ENCODE results near the gene PCDHGB5.
"Not testable (repeated sequence)": the region's sequence is repeated elsewhere in the genome, so short reads cannot be mapped to it uniquely, and the experiment has no call there.

The PCDHGB5 gene

GRCh38 chr5:141412854-141413539 is 15.2 kb downstream of the PCDHGB5 start, which contains the start of gene PCDHGA10:
PCDHGA10 (plus strand) TSS chr5:141412987; CDS start chr5:141413176, 189 bp downstream.
- peak; percentile 67 for DNase-seq (ENCODE audit: low spot score)

DNA sequence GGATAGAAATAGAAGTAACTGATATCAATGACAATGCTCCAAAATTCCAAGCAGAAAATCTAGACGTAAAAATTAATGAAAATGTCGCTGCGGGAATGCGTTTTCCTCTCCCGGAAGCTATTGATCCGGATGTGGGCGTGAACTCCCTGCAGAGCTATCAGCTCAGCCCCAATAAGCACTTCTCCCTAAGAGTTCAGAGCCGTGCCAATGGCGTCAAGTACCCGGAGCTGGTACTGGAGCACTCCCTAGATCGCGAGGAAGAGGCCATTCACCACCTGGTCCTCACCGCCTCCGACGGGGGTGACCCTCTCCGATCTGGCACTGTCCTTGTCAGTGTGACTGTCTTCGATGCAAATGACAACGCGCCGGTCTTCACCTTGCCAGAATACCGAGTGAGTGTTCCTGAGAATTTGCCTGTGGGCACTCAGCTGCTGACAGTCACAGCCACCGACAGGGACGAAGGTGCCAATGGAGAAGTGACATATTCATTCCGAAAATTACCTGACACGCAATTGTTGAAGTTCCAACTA is 15.9 kb downstream of the PCDHGB5 start:
- DNase-seq (ENCODE audit: low spot score) = no peak

GRCh38 chr5:141414548-141415274 is 17.0 kb downstream of the PCDHGB5 start:
- DNase-seq (ENCODE audit: low spot score) = not testable (repeated sequence)

GRCh38 chr5:141415275-141415618 is 17.5 kb downstream of the PCDHGB5 start:
- not testable (repeated sequence) for DNase-seq (ENCODE audit: low spot score)

- peak; percentile 67 for DNase-seq (ENCODE audit: low spot score)
Measured at GRCh38 chr5:141417494-141418172, 19.9 kb downstream of the PCDHGB5 start, which contains the start of gene PCDHGB7. PCDHGB7 (plus strand) TSS chr5:141417677; CDS start chr5:141417860, 183 bp downstream.

DNA sequence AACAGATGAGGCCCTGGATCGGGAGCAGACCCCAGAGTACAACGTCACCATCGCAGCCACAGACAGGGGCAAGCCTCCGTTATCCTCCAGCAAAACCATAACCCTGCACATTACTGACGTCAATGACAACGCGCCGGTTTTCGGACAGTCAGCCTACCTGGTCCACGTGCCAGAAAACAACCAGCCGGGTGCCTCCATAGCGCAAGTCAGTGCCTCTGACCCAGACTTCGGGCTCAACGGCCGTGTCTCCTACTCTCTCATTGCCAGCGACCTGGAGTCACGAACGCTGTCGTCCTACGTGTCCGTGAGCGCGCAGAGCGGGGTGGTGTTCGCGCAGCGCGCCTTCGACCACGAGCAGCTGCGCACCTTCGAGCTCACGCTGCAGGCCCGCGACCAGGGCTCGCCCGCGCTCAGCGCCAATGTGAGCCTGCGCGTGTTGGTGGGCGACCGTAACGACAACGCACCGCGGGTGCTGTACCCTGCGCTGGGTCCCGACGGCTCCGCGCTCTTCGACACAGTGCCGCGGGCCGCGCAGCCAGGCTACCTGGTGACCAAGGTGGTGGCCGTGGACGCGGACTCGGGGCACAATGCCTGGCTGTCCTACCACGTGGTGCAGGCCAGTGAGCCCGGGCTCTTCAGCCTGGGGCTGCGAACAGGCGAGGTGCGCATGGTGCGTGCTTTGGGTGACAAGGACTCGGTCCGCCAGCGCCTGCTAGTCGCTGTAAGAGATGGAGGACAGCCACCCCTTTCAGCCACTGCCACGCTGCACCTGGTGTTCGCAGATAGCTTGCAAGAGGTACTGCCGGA is 21.5 kb downstream of the PCDHGB5 start:
- DNase-seq (ENCODE audit: low spot score) = no peak

DNA sequence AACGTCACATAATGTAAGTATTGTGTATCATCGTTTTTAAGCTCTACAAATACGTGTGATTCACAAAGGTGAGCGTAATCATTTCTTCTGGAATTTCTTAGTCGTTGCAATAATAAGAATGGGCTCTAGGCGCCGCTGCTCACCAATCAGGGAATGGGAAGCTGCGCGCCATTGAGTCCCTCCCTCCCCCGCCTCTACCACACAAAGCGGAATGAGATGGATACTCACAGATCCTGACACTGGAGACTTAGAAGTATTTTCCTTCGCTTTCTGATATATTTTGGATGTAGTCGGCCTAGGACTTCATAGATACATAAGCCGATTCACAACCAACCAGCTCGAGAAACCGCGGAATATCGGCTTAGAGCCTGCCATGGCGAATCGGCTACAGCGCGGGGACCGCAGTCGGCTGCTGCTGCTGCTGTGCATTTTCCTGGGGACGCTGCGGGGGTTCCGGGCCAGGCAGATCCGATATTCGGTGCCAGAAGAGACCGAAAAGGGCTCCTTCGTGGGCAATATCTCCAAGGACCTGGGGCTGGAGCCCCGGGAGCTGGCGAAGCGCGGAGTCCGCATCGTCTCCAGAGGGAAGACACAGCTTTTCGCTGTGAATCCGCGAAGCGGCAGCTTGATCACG is 23.2 kb downstream of the PCDHGB5 start, which contains the start of gene PCDHGA11:
Gene PCDHGA11, plus strand, starts transcription at position 197 of the 634 bp plus-strand sequence. Its CDS starts 177 bp downstream, at position 374.
- peak; percentile 48 for DNase-seq (ENCODE audit: low spot score)

DNA sequence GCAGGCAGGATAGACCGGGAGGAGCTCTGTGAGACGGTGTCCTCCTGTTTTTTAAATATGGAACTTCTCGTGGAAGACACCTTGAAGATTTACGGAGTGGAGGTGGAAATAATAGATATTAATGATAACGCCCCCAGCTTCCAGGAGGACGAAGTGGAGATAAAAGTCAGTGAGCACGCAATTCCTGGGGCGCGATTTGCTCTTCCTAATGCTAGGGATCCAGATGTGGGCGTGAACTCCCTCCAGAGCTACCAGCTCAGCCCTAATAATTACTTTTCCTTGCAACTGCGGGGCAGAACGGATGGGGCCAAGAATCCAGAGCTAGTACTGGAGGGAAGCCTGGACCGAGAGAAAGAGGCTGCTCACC is 23.7 kb downstream of the PCDHGB5 start:
- no peak for DNase-seq (ENCODE audit: low spot score)

GRCh38 chr5:141422742-141423291 is 25.1 kb downstream of the PCDHGB5 start:
- no peak for DNase-seq (ENCODE audit: low spot score)

DNA sequence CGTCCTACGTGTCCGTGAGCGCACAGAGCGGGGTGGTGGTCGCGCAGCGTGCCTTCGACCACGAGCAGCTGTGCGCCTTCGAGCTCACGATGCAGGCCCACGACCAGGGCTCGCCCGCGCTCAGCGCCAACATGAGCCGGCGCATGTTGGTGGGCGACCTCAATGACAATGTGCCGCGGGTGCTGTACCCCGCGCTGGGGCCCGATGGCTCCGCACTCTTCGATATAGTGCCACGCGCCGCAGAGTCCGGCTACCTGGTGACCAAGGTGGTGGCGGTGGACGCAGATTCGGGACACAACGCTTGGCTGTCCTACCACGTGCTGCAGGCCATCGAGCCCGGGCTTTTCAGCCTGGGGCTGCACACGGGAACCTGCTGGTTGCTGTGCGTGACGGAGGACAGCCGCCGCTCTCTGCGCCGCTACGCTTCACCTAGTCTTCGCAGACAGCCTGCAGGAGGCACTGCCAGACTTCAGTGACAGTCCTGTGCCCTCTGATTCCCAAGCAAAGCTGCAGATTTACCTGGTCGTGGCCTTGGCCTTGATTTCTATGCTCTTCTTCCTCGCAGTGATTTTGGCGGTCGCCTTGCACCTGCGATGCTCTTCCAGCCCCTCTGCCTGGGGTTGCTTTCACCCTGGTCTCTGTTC is 30.2 kb downstream of the PCDHGB5 start:
- no peak for DNase-seq (ENCODE audit: low spot score)

- DNase-seq (ENCODE audit: low spot score) = no peak
Measured at GRCh38 chr5:141430332-141431113, 32.8 kb downstream of the PCDHGB5 start, which contains the start of gene PCDHGA12. PCDHGA12 (plus strand) TSS chr5:141430507; CDS start chr5:141430760, 253 bp downstream.

DNA sequence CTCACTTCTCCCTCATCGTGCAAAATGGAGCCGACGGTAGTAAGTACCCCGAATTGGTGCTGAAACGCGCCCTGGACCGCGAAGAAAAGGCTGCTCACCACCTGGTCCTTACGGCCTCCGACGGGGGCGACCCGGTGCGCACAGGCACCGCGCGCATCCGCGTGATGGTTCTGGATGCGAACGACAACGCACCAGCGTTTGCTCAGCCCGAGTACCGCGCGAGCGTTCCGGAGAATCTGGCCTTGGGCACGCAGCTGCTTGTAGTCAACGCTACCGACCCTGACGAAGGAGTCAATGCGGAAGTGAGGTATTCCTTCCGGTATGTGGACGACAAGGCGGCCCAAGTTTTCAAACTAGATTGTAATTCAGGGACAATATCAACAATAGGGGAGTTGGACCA is 33.5 kb downstream of the PCDHGB5 start:
- no peak for DNase-seq (ENCODE audit: low spot score)

GRCh38 chr5:141432308-141432707 is 34.6 kb downstream of the PCDHGB5 start:
- DNase-seq (ENCODE audit: low spot score) = not testable (repeated sequence)

DNA sequence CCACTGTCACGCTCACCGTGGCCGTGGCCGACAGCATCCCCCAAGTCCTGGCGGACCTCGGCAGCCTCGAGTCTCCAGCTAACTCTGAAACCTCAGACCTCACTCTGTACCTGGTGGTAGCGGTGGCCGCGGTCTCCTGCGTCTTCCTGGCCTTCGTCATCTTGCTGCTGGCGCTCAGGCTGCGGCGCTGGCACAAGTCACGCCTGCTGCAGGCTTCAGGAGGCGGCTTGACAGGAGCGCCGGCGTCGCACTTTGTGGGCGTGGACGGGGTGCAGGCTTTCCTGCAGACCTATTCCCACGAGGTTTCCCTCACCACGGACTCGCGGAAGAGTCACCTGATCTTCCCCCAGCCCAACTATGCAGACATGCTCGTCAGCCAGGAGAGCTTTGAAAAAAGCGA is 35.0 kb downstream of the PCDHGB5 start:
- not testable (repeated sequence) for DNase-seq (ENCODE audit: low spot score)

DNA sequence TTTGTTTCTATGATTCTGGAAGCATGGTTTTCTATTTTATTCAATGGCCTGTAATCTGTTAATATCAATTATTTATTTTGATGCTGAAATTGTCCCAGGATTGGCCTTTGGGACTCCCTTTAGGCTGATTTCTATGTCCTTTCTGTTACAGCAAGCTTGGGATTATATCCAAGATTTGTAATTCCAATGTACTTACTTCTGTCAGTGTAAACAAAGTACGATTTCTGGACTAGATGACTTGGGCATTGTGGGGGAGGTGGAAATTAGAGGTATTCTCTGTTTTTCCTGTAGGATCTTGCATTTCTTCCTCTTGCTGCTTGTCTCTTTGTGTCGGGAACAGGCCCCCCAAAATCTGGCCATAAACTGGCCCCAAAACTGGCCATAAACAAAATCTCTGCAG is 36.3 kb downstream of the PCDHGB5 start:
- DNase-seq (ENCODE audit: low spot score) = no peak

DNA sequence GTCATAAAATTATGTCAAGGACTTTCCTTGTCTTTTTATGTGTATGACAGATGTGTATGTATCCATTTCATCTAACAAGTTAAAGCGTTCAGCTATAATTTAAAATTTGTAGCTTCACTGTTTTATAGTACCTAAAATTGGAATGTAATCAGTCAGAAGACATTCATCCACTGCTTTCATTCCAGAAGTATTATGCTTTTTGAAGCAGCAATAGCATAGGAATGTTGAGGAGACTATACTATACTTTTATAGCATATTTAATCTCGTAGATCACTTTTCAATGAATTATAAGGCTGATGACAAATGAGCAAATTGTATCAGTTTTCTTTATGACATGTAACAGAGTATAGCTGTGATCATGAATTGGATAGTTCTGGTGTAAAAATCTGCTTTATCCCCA is 39.5 kb downstream of the PCDHGB5 start:
- DNase-seq (ENCODE audit: low spot score) = no peak

DNA sequence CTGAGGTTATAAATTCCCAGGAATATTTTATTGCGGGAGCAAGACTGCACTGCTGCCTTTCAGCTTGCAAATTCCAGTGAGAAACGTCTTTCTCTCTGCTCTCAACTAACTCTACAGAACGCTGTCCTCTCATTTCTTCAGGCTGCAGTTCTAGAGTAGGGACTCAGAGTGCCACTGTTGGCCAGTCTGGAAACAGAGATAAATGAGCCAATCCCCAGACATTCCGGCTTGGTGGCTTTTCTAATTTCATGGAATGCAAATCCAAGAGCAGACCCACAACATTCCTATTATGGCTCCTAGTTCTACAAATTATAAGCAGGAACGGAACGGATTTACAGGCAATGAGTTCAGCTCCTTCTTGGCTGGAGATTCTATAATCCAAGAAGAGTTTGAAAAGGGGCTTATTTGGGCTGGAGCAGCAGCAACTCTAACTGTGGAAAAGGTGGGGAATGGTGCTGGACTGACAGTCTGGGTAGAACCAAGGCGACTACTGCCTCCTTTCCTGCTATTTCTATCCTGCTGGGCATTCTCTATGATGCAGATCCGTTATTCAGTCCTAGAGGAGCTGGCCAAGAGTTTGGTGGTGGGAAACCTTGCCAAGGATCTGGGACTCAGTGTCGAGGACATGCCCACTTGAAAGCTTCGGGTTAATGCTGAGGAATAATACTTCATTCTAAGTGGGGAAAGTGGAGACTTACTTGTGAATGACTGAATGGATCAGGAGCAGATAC is 41.8 kb downstream of the PCDHGB5 start:
- DNase-seq (ENCODE audit: low spot score) = no peak

DNA sequence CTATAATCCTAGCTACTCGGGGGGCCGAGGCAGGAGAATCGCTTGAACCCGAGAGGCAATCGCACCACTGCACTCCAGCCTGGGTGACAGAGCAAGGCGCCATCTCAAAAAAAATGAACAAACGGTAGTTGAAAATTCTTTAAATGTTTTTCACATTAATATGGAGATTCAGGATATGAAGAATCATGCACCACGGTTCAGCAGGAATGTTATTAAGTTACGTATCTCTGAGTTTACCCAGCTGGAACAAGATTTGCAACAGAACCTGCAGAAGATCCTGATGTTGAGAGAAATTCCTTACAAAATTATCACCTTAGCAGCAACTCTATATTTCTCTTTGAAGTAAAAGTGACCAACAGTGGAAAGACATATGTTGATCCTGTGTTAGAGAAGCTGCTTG is 42.6 kb downstream of the PCDHGB5 start:
- no peak for DNase-seq (ENCODE audit: low spot score)
